Activated CD8-positive, alpha-beta memory T cell treated with anti-CD3 and anti-CD28 coated beads for 4 hours (primary cell): Measurements from ENCODE around the gene CALB2.

ENCODE experiments used
- DNase-seq, 2 donors: peaks; one replicate each; pipeline ENCODE4 v3.0.0-alpha.2; 2020; ENCODE audit warnings: low read depth in 2 of 2

Gene CALB2

DNA sequence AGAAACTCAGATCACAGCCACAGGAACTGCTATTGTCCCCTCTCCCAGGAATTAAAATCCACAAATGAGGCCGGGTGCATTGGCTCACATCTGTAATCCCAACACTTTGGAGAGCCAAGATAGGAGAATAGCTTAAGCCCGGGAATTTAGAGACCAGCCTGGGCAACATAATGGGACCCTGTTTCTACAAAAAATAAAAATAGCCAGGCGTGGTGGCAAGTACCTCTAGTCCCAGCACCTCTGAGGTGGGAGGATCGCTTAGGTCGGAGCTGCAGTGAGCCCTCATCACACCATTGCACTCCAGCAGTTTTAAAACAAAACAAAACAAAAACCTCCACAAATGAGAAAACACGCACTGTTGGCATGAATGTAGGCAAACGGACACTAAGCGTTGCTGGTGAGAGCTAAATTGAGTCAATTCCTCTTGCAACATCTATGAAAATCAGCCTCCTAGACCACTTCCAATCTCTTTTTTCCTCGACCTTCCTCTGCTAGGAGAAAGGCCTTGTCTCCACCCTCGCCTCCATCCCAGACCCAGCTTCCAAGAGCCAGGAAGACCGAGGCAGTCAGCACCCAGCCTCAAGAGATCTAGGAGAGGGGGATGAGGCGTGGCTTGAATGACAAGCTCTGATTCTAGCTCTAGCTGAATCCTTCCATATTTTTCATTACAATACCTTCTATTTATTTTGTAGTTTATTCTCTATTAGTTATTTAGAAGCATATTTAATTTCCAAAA, 68.5 kb downstream of the CALB2 start:
- no peak for DNase-seq

DNA sequence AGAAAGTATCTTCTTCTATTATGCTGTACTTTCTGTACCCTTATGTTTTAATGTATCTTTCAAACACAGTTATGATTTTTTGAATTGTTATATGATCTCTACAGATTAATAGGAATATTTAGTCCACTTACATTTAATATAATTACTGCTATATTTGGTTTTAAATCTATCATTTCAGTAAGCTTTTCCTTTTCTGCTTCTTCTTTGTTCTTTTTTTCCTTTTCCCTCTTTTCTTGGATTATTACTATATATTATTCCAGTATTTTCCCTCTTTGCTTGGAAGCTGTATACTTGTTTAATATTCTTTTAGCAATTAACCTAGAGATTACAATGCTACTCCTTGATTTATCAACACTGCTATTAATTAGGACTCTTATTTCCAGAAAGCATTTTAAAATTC, 69.9 kb downstream of the CALB2 start:
- DNase-seq, result no peak

DNA sequence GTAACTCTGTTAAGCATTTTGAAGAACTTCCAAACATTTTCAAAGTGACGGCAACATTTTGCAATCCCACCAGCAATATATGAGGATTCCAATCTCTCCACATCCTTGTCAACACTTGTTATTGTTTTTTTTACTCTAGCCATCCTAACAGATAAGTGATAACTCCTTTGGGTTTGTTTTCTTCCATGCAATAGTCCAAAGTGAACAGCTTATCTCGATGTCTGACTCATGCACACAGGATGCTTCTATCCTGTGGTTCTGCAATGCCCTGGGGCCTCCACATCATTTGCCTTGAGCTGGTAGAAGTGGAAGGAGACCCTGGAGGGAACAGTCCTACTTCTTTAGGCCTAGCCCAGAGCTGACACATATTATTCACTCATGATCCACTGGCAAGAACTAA, 70.4 kb downstream of the CALB2 start:
- no peak for DNase-seq

DNA sequence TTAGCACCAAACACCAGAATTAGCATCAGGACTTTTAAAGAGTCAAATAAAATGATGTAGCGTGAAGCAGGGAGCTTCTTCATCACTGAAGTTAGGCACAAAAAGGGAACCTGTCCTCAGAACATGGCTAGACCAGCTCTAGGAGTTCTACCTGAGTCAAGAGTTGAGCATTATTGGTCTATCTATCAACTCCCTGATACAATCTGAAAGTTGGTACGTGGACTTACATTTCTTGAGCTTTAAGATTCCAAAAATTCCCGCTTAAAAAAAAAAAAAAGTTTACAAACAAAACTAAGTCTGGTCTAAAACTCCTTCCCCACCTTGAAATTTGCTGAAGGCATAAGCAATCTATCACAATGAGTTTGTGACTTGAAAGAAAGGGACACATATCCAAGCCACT, 71.1 kb downstream of the CALB2 start:
- no peak for DNase-seq

DNA sequence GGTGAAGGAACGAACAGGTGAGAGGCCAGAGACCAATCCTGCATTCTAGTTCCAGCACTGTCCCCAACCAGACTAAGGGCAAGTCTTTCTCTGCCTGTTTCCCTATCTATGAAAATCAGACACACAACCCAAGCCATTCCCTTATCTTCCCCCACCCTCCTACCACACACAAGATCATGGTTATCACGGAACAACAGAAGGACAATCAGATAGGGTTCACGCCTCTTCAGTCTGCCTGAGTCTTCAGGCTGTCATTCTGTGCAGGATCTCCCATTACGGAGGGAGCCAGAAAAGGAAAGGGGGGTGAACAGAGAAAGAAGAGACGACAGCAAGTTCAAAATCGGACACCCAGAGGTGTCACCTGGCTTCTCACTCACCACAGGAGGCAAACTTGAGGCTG, 72.2 kb downstream of the CALB2 start:
- no peak for DNase-seq

DNA sequence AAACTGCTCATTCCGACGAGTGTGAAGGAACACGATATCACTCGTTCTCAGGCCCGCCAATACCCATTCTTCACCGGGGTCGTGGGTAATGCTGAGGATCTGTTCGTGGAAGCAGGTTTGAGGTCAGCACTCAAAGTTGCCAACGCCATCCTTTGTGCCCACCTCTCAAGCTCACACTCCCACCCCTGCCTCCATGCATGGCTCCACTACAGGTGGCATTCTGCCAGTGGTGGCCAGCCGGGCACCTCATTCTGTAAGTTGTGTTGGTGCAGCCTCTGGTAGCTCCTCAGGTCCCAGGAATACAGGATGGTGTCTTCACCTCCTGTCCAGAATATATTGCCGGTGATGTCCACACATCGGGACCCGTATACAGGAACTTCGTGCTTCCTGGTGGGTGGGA, 72.7 kb downstream of the CALB2 start:
- no peak for DNase-seq

DNA sequence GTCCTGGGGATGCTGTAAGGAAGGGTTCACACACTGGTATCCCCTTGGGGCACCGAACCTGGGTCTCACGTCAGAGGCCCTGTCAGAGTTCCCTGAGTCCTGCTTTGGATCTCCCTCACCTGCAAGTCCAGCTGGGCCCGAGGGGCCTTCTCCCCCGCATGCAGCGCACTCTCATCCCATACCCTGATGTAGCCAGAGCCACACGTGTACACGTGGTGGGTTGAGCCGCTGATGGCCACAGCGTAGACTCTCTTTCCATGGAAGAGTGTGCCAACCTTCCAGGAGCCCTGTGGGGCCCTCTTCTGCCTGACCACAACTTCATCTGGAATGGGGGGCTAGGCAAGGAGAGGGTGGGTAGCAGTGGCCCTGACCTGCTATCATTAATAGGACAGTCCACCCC, 73.5 kb downstream of the CALB2 start:
- DNase-seq, result no peak

DNA sequence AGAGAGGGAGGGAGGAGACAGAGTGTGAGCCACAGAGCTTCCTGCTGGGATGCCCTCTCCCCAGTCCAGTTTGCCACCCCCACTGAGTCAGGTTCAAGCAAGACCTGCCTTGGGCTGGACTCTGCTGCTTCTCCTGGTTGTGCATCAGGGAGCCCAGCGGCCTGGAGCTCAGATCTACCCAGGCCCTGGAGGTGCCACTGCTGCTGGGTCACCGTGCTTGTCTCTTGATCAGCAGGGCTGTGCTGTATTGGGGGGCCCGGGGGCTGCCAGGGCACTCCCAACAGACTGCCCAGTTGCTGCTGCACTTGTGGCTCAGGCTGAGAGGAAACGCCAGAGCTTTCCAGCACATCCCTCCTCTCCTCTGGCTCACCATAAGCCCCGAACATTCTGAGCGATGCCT, 74.4 kb downstream of the CALB2 start:
- DNase-seq, result no peak

DNA sequence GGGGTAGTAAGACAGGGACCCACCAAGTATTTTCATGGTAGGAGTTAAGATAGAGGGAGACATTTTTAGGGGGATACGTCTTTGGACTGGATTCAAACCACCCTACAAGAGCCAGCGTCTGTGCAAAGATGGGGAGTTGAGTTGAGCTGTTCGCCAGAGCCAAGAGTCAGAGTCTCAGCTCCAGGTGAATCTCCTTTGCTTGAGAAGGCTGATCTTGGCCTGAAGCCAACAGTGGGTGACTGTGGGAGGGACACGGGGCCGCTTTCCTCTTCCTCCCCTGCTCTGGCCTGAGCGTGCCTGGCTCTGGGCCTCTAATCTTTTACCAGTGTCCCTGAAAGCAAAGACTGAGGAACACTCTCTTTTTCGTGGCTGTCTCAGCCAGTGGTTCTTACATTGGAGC, 78.0 kb downstream of the CALB2 start:
- DNase-seq, result no peak

DNA sequence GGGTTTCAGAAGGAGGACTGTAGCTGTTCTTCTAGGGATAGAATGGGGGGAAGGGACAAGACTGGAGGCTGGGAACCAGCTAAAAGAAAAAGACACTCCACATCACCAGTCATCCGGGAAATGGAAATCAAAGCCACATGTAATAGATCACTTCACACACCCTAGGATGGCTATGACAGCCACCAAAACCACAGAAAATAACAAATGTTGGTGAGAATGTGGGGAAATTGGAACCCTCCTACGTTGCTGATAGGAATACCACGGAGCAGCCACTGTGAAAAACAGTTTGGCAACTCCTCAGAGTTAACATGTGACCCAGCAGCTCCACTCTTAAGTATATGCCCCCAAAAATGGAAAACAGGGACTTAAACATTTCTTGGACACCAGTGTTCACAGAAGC, 81.0 kb downstream of the CALB2 start:
- no peak for DNase-seq
